NCI-H446 treated with DMSO at 0.1 percent for 48 hours (cell line): ENCODE measurements around the gene ZIC3.

Source experiments
- DNase-seq: peaks from one replicate; lab custom pipeline; 2025; lab: John Stamatoyannopoulos, UW

ZIC3 gene

DNA sequence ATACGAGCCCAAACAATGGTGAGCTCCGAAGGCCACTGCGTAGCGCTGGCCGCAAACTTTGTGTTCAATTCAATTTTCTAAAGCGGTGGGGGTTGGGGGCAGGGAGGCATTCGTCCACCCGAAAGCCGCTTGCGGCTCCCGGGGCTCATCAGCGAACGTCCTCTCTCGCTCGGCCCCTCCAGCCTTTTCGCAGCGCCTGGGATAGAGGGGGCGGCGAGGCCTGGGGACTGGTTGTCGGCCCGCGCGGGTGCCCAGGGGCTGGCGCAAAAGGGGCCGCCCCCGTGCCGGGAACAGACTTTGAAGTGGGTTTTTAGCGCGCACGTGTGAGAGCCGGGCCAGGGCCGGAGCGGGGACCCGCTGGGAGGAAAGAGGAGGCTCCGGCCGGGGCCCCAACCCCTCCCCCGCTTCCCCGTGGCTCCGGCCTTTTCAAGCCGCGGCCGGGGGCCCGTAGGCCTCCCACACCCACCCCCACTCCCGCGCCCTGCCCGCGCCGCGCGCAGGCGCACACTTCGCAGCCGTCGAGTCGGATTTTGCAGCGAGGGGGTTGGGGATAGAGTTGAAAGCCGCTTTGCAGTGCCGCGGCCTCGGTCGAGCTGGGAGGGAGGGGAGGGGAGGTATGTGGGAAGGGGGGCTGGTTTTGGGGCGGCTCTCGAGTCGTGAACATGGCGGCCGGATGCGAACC lies 8.3 kb downstream of the ZIC3 start:
- DNase-seq, result no peak

DNA sequence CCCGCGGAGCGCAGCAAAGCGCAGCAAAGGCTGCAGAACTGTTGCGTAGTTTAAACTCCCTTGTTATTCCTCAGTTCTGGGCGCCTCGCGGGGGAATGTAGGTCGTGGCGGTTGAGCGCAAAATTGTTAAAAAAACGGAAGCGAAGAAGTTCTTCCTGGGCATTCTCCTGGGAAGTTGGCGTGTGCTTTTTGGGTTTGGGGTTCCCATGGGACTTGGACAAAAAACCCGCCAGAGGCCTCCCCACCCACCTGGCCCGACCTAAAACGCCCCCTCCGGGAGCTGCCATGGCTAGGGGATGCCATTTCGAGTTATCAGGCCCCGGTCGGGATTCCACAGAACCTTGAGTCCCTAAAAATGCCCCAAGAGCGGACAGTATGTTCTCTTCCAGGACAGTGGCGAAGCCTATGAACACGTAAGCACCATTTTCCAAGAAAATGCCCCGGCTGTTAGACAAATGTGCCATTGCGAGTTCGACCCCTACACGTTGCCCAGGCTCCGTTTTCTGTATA lies 8.9 kb downstream of the ZIC3 start:
- DNase-seq, result no peak

DNA sequence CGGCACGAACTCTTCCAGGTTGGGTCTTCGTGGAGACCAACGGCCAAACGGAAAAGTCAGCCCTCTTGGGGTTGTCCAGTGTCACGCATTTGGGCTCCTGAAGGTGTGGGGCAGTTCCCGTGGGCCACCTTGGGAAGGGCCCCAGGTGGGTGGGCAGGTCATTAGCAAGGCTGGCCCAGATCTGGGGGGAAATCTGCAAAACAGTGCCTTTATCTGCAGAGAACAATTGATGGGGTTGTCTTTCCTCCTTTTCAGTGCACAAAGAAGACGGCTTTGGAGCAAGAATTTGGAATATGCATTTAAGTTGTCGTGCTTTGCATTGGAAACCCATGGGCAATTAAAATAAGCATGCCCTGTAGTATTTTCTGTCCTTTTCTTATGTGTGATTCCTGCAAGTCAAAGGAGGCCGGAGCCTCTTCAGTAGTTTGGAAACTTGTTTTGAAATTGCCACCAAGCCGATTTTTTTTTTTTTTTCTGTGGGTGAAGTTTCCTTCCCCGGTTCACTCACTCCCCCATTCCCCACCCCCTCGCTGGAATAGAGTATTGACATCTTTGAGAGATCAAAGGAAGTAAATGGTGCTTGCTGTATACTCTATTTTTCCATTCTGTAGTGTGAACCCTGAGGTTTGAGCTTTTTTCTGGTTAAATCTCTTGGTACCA lies 9.8 kb downstream of the ZIC3 start:
- no peak for DNase-seq

DNA sequence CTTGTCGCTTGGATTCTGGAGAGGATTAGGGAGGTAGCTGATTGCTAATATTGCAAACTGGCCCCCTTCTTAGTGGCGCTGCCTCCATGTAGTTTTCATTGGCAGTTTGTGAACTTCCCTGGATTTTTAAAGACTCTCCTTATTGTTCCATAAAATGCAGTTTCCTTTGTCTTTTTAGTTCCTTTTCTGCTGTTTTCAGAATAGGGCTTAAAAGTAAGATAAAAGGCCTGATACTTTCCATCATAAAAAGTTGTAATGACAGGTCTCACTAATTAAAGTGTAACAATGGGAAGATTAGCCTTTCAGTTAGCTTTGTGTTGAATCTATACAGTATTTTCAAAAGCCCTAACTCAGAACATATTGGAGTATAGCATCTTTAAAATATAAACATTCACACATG lies 21.2 kb downstream of the ZIC3 start:
- DNase-seq, result no peak

DNA sequence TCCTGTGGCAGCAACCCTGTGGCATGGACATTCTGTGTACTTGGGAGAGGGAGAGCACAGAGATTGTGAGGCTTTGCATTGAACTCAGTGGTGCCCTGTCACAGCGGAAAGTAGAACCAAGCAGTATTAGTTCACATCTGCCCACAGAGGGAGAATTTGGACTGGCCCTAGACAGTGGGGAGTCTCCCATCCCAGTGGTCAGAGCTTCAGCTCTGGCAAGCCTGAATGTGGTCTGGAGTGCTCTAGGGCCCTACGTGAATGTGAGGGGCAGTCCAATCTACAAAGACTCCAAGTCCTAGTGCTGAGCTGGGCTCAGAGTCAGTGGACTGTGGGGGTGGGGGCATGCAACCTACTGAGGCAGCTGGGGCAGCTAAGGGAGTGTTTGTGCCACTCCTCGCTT lies 34.8 kb downstream of the ZIC3 start:
- DNase-seq, result no peak
